Body of pancreas (tissue), 4 donors: ENCODE data around the gene KCP. TPM values are rescaled to one million over a fixed set of nuclear protein-coding genes. Genes with fewer than 3 reads are reported as not detected.

Source experiments
- ATAC-seq: fragments of 150-250 bp; one replicate; pipeline ENCODE4 v1.9.1; 2016
- DNase-seq, 4 donors: peaks; one replicate each; pipeline ENCODE4 v3.0.0-alpha.2; 2019
- H3K27ac ChIP-seq, 4 donors: fragments of 200-600 bp; sonication (generic); 1 replicate in 3 of 4; 2 replicates in 1 of 4; pipeline versions ENCODE4 v1.5.1 to v1.6.1; 2016 to 2019; ENCODE audit warnings: mild to moderate bottlenecking in 1 of 4, mixed read lengths in 1 of 4, moderate library complexity in 1 of 4
- H3K27me3 ChIP-seq, 2 donors: fragments of 200-600 bp; sonication (generic); one replicate each; pipeline ENCODE4 v1.6.0; 2016; ENCODE audit warnings: mild to moderate bottlenecking in 1 of 2
- H3K36me3 ChIP-seq, 2 donors: fragments of 200-600 bp; sonication (generic); replicated peaks in 1 of 2; 2 replicates each; pipeline ENCODE4 v1.5.1; 2016; ENCODE audit warnings: low read depth in 2 of 2; ENCODE audit not compliant: insufficient read depth in 1 of 2
- H3K4me1 ChIP-seq: fragments of 200-600 bp; sonication (generic); one replicate; pipeline ENCODE4 v1.6.0; 2016
- H3K4me3 ChIP-seq, 2 donors: fragments of 200-600 bp; sonication (generic); 1 replicate in 1 of 2; 2 replicates in 1 of 2; pipeline ENCODE4 v1.5.1; 2016 to 2019
- H3K9me3 ChIP-seq, 3 donors: fragments of 200-600 bp; sonication (generic); 1 replicate in 2 of 3; 2 replicates in 1 of 3; pipeline ENCODE4 v1.5.1; 2016
- CTCF ChIP-seq, 7 experiments: fragments of 450-650 bp in 4 of 7; fragments of 200-600 bp in 3 of 7; sonication (generic) in 3 of 7; IDR thresholded peaks; one replicate each; pipeline ENCODE4 v1.5.1; 2016 to 2019; ENCODE audit warnings: antibody characterized with exemption in 7 of 7
- POLR2A ChIP-seq, 3 donors: fragments of 450-650 bp; IDR thresholded peaks; one replicate each; pipeline ENCODE4 v1.6.1; 2016; ENCODE audit warnings: antibody characterized with exemption in 3 of 3, mild to moderate bottlenecking in 2 of 3
- WGBS, 2 donors: methylation state at CpG; one replicate each; pipeline ENCODE4 v1.1.5; 2017; 5-methylcytosine and 5-hydroxymethylcytosine counted together
- intact Hi-C: fragments of 100-400 bp; cut with DNase I; formaldehyde crosslinking; loops from one replicate; pipeline ENCODE4 v1.15.1; 2023
- total RNA-seq, 2 donors: library from RNA; depleted of rRNA; stranded (reverse); fragments of >200 nt; gene quantifications; one replicate each; pipeline ENCODE4 v1.1.0, GENCODE V29; 2016

KCP gene
- total RNA-seq, 2 donors from 2014 or later, result 0.33 TPM; not detected in 1

- H3K4me3 ChIP-seq, result no peak overlapping the region
- H3K36me3 ChIP-seq, result no peaks in the 10 kb centered on the region
- DNase-seq, result no peak
- intact Hi-C loops, result no loop called here
- TF ChIP-seq CTCF (IDR thresholded peaks at IDR 0.05), result no peak
- TF ChIP-seq POLR2A (IDR thresholded peaks at IDR 0.05), result no peak
- H3K27me3 ChIP-seq, result no peaks in the 10 kb centered on the region
- no peak for ATAC-seq
- H3K27ac ChIP-seq, result no peak overlapping the region
- WGBS, 2 donors, result 64 to 70% methylated on average over 9 of the region's 9 CpGs
- H3K9me3 ChIP-seq, result no peaks in the 10 kb centered on the region
- peaks cover 19% of the 10 kb centered on the region for H3K4me1 ChIP-seq
Observed at GRCh38 chr7:128873234-128873633, 37.3 kb downstream of the KCP start.

- WGBS, 2 donors, result 57 to 67% methylated on average over 9 to 12 of the region's 13 CpGs
- ATAC-seq (no peak), DNase-seq (no peak)
Observed at GRCh38 chr7:128872394-128872824, 38.1 kb downstream of the KCP start.

GRCh38 chr7:128871050-128871449 lies 39.5 kb downstream of the KCP start:
- Histone ChIP-seq H3K4me3 (no peak overlapping the region), H3K36me3 (no peaks in the 10 kb centered on the region), H3K4me1 (peaks cover 21% of the 10 kb centered on the region), H3K27ac (no peak overlapping the region), H3K9me3 (no peaks in the 10 kb centered on the region), H3K27me3 (no peaks in the 10 kb centered on the region)
- DNase-seq (no peak), ATAC-seq (no peak)
- intact Hi-C loops, result no loop called here
- WGBS, 2 donors, result 90 to 91% methylated on average over 4 to 5 of the region's 5 CpGs
- no peak for TF ChIP-seq CTCF (IDR thresholded peaks at IDR 0.05)
- TF ChIP-seq POLR2A (IDR thresholded peaks at IDR 0.05), result no peak

More at GRCh38 chr7:128872394-128872824, 38.1 kb downstream of the KCP start:
- Histone ChIP-seq H3K4me3 (no peak overlapping the region), H3K4me1 (peaks cover 21% of the 10 kb centered on the region), H3K27me3 (no peaks in the 10 kb centered on the region), H3K9me3 (no peaks in the 10 kb centered on the region), H3K36me3 (no peaks in the 10 kb centered on the region), H3K27ac (no peak overlapping the region)
- TF ChIP-seq POLR2A (IDR thresholded peaks at IDR 0.05) (no peak), CTCF (IDR thresholded peaks at IDR 0.05) (no peak)
- intact Hi-C loops, result no loop called here

- no peak for TF ChIP-seq CTCF (IDR thresholded peaks at IDR 0.05)
- no peak for TF ChIP-seq POLR2A (IDR thresholded peaks at IDR 0.05)
- DNase-seq, result no peak
- Histone ChIP-seq H3K4me1 (peaks cover 21% of the 10 kb centered on the region), H3K27me3 (no peaks in the 10 kb centered on the region), H3K27ac (no peak overlapping the region), H3K36me3 (no peaks in the 10 kb centered on the region), H3K4me3 (peak overlapping the region; percentile 48 to 52), H3K9me3 (no peaks in the 10 kb centered on the region)
- WGBS, 2 donors, result 11 to 60% methylated on average over 1 to 28 of the region's 30 CpGs
- no peak for ATAC-seq
- intact Hi-C loops, result no loop called here
Observed at GRCh38 chr7:128869944-128870285, 40.6 kb downstream of the KCP start.

GRCh38 chr7:128869138-128869943 lies 41.2 kb downstream of the KCP start:
- ATAC-seq (peak; percentile 78), DNase-seq (peak; percentile 57 to 73 (median 68))
- Histone ChIP-seq H3K9me3 (no peaks in the 10 kb centered on the region), H3K4me1 (peaks cover 21% of the 10 kb centered on the region), H3K4me3 (peak overlapping the region; percentile 48 to 52), H3K36me3 (no peaks in the 10 kb centered on the region), H3K27me3 (no peaks in the 10 kb centered on the region), H3K27ac (peak overlapping the region in 1 of 4 donors; percentile 51)
- intact Hi-C loops, result no loop called here
- whole genome bisulfite sequencing, 2 donors, result 1% methylated on average over 44 of the region's 86 CpGs; no CpG with 5 or more reads in 1 of the 2 donors
- peak in 2 of 3 donors; percentile 33 to 36 for TF ChIP-seq POLR2A (IDR thresholded peaks at IDR 0.05)
- TF ChIP-seq CTCF (IDR thresholded peaks at IDR 0.05), result peak in 4 of 7 experiments; percentile 12 to 20 (median 17)
